Trophoblast cell (in vitro differentiated cells and primary cell): ENCODE measurements around the gene MIGA1.
"Not testable (repeated sequence)": the region's sequence is repeated elsewhere in the genome, so short reads cannot be mapped to it uniquely, and the experiment has no call there.

Experiments used
- DNase-seq, 2 donors: peaks; one replicate each; pipeline ENCODE4 v3.0.0-alpha.2; 2016
- H2AFZ ChIP-seq: 2 replicates; pipeline ENCODE4 v1.6.1; 2013; ENCODE audit warnings: low read length, moderate library complexity, mild to moderate bottlenecking; ENCODE audit not compliant: insufficient read depth, poor library complexity
- H2AK5ac ChIP-seq: 2 replicates; pipeline ENCODE4 v1.6.1; 2013; ENCODE audit warnings: mild to moderate bottlenecking, low read length
- H2BK120ac ChIP-seq: 2 replicates; pipeline ENCODE4 v1.6.1; 2013; ENCODE audit warnings: low read length, mild to moderate bottlenecking, moderate library complexity; ENCODE audit not compliant: insufficient read depth, poor library complexity
- H2BK12ac ChIP-seq: 2 replicates; pipeline ENCODE4 v1.6.1; 2013; ENCODE audit warnings: mild to moderate bottlenecking, low read length, moderate library complexity
- H2BK5ac ChIP-seq: 2 replicates; pipeline ENCODE4 v1.6.1; 2013; ENCODE audit warnings: low read length, low read depth, moderate library complexity, mild to moderate bottlenecking; ENCODE audit not compliant: poor library complexity
- H3K14ac ChIP-seq: 2 replicates; pipeline ENCODE4 v1.6.1; 2013; ENCODE audit warnings: mild to moderate bottlenecking, low read length
- H3K18ac ChIP-seq: 2 replicates; pipeline ENCODE4 v1.6.1; 2013; ENCODE audit warnings: mild to moderate bottlenecking, low read length
- H3K23ac ChIP-seq: 2 replicates; pipeline ENCODE4 v1.6.1; 2013; ENCODE audit warnings: low read length
- H3K27ac ChIP-seq: 2 replicates; pipeline ENCODE4 v1.5.1; 2013; ENCODE audit warnings: low read depth, mild to moderate bottlenecking, inconsistent platforms, low read length, moderate library complexity
- H3K27me3 ChIP-seq: 2 replicates; pipeline ENCODE4 v1.6.1; 2013; ENCODE audit warnings: inconsistent platforms, mild to moderate bottlenecking, low read length, moderate library complexity; ENCODE audit not compliant: insufficient read depth
- H3K36me3 ChIP-seq, 2 experiments: 1 replicate in 1 of 2; 2 replicates in 1 of 2; pipeline ENCODE4 v1.6.1; 2013; ENCODE audit warnings: low read length in 2 of 2, mild to moderate bottlenecking in 2 of 2, moderate library complexity in 1 of 2; ENCODE audit not compliant: insufficient read depth in 2 of 2, control insufficient read depth in 1 of 2
- H3K4ac ChIP-seq: 2 replicates; pipeline ENCODE4 v1.6.1; 2013; ENCODE audit warnings: low read depth, mild to moderate bottlenecking, low read length, moderate library complexity
- H3K4me1 ChIP-seq, 2 experiments: 1 replicate in 1 of 2; 2 replicates in 1 of 2; pipeline ENCODE4 v1.6.1; 2013; ENCODE audit warnings: low read length in 2 of 2, mild to moderate bottlenecking in 2 of 2, moderate library complexity in 1 of 2; ENCODE audit not compliant: insufficient read depth in 2 of 2, control insufficient read depth in 1 of 2
- H3K4me2 ChIP-seq: 2 replicates; pipeline ENCODE4 v1.6.1; 2013; ENCODE audit warnings: inconsistent platforms, mild to moderate bottlenecking, low read length, moderate library complexity
- H3K4me3 ChIP-seq: 2 replicates; pipeline ENCODE4 v1.5.1; 2013; ENCODE audit warnings: mild to moderate bottlenecking, low read depth, low read length, inconsistent platforms
- H3K79me1 ChIP-seq: one replicate; pipeline ENCODE4 v1.6.1; 2013; ENCODE audit warnings: low read length
- H3K79me2 ChIP-seq: 2 replicates; pipeline ENCODE4 v1.6.1; 2013; ENCODE audit warnings: low read length, mild to moderate bottlenecking; ENCODE audit not compliant: control insufficient read depth, insufficient read depth, poor library complexity
- H3K9ac ChIP-seq: 2 replicates; pipeline ENCODE4 v1.6.1; 2013; ENCODE audit warnings: mild to moderate bottlenecking, low read length
- H3K9me3 ChIP-seq: 2 replicates; pipeline ENCODE4 v1.6.1; 2013; ENCODE audit warnings: low read depth, mild to moderate bottlenecking, control low read depth, inconsistent platforms, low read length; ENCODE audit not compliant: insufficient read depth
- H4K12ac ChIP-seq: 2 replicates; pipeline ENCODE4 v1.6.1; 2013; ENCODE audit warnings: low read depth, mild to moderate bottlenecking, low read length, moderate library complexity
- H4K8ac ChIP-seq: 2 replicates; pipeline ENCODE4 v1.6.1; 2013; ENCODE audit warnings: low read depth, mild to moderate bottlenecking, low read length, moderate library complexity
- H4K91ac ChIP-seq: one replicate; pipeline ENCODE4 v1.6.1; 2013; ENCODE audit warnings: low read depth, mild to moderate bottlenecking, low read length, moderate library complexity
- WGBS: extraction: QIAGEN DNeasy Blood & Tissue Kit; methylation state at CpG from one replicate; pipeline ENCODE4 v1.1.7; 2013; ENCODE audit warnings: missing lambda C conversion rate; ENCODE audit not compliant: insufficient read length, insufficient coverage; ENCODE audit errors: extremely low coverage; 5-methylcytosine and 5-hydroxymethylcytosine counted together

MIGA1 gene

DNA sequence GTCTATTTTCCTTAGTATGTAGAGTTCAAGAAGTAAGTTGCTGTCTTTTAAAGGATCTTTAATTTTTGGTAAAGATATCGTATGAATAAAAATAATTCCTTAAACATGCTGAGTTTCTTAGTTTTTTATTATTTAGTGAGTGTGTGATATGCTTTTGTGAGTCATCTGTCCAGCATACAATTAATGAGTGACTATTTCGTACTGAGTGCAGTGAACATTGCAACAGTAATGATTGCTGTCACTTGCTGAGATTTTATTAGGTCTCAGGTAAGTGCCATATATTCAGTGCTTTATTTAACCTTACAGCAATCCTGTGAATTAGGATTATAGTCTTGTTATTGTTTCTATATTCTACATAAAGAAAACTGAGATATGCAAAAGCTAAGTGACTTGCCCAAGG lies 22.6 kb downstream of the MIGA1 start:
- DNase-seq, result no peak
- no peak overlapping the region for H3K18ac ChIP-seq
- H3K79me1 ChIP-seq, result no peaks in the 10 kb centered on the region

DNA sequence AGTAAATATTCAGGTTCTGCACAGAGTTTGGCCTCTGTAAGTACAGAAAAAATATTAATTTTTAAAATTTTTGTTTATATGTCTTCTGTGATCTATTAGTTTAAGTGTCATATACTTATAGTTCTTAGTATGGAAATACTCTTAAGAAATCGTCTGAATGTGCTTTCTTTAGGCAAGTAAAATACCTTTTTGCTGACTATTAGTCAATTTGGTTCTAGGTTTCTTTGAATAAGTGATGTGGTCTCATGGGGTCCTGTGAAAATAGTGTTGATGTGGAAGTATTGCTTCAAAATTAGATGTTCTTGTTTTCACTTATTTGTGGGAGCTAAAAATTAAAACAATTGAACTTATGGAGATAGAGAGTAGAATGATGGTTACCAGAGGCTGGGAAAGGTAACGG lies 23.9 kb downstream of the MIGA1 start:
- H2AFZ ChIP-seq, result no peak overlapping the region
- H4K12ac ChIP-seq, result no peak overlapping the region
- no peaks in the 10 kb centered on the region for H3K27me3 ChIP-seq
- no peak overlapping the region for H3K4ac ChIP-seq
- no peak overlapping the region for H2BK5ac ChIP-seq
- H2BK12ac ChIP-seq, result no peak overlapping the region
- no CpG with 5 or more reads among the region's 2 CpGs for WGBS
- H3K4me1 ChIP-seq, result no peaks in the 10 kb centered on the region
- DNase-seq, result no peak
- no peak overlapping the region for H4K91ac ChIP-seq
- no peak overlapping the region for H4K8ac ChIP-seq
- no peak overlapping the region for H3K9ac ChIP-seq
- no peak overlapping the region for H3K4me2 ChIP-seq
- H3K9me3 ChIP-seq, result no peaks in the 10 kb centered on the region
- peaks cover 6 to 11% of the 10 kb centered on the region in 2 experiments for H3K36me3 ChIP-seq
- no peak overlapping the region for H3K27ac ChIP-seq
- no peak overlapping the region for H3K4me3 ChIP-seq
- H2BK120ac ChIP-seq, result no peak overlapping the region
- no peak overlapping the region for H2AK5ac ChIP-seq
- no peak overlapping the region for H3K18ac ChIP-seq
- no peaks in the 10 kb centered on the region for H3K79me2 ChIP-seq
- no peak overlapping the region for H3K23ac ChIP-seq
- H3K14ac ChIP-seq, result no peak overlapping the region
- no peaks in the 10 kb centered on the region for H3K79me1 ChIP-seq

More for the DNA sequence above, 22.6 kb downstream of the MIGA1 start:
- no peak overlapping the region for H3K4ac ChIP-seq
- peaks cover under 1 to 4% of the 10 kb centered on the region in 2 experiments for H3K36me3 ChIP-seq
- no peak overlapping the region for H3K4me2 ChIP-seq
- H2BK5ac ChIP-seq, result no peak overlapping the region
- H3K4me1 ChIP-seq, result no peaks in the 10 kb centered on the region
- H4K12ac ChIP-seq, result no peak overlapping the region
- no peak overlapping the region for H2BK120ac ChIP-seq
- H2AK5ac ChIP-seq, result no peak overlapping the region
- H3K14ac ChIP-seq, result no peak overlapping the region
- no peaks in the 10 kb centered on the region for H3K79me2 ChIP-seq
- no CpG with 5 or more reads among the region's 2 CpGs for WGBS
- H4K8ac ChIP-seq, result no peak overlapping the region
- no peak overlapping the region for H3K4me3 ChIP-seq
- no peaks in the 10 kb centered on the region for H3K9me3 ChIP-seq
- no peaks in the 10 kb centered on the region for H3K27me3 ChIP-seq
- H2AFZ ChIP-seq, result no peak overlapping the region
- H3K9ac ChIP-seq, result no peak overlapping the region
- no peak overlapping the region for H2BK12ac ChIP-seq
- H3K27ac ChIP-seq, result no peak overlapping the region
- no peak overlapping the region for H4K91ac ChIP-seq
- H3K23ac ChIP-seq, result no peak overlapping the region

DNA sequence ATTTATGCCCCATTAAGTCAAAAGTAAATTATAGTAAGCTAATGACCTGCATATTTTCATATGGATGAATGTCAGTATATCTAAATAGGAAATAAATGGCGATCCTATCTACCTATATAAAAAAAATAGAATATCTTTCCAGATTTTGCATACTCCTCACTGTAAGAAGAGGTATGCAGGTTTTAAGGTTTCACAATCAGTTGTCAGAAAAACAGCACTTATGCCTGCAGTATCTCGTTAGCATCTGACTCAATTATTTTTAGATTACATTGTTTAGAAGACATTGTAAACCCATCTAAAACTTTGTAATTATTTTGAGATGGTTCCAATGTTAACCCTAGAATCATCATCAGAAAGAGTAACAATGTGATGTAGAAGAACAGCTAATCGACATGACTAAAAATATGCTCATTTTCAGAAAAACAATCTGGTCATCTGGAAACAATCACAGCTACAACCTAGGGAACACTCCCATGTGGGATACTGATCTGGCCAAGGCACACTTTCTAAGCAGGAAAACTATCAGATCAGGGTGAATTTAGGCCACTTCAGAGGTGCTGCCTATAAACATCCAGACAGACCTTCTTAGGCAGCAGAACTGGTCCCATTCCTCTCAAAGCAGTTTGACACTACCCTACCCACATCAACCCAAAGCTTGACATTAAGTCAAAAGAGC lies 30.5 kb downstream of the MIGA1 start:
- not testable (repeated sequence) for H3K9me3 ChIP-seq, H4K91ac ChIP-seq, H3K4me3 ChIP-seq, H2BK12ac ChIP-seq, H3K4me2 ChIP-seq, H3K14ac ChIP-seq, H3K23ac ChIP-seq, H3K18ac ChIP-seq, H2AFZ ChIP-seq, H3K4ac ChIP-seq, H3K27me3 ChIP-seq, H2AK5ac ChIP-seq, H3K9ac ChIP-seq, H4K8ac ChIP-seq, H2BK5ac ChIP-seq, H3K4me1 ChIP-seq, H3K79me1 ChIP-seq, H3K79me2 ChIP-seq, H2BK120ac ChIP-seq, DNase-seq, H3K27ac ChIP-seq, H4K12ac ChIP-seq
- no CpG with 5 or more reads among the region's 3 CpGs for WGBS
- H3K36me3 ChIP-seq, result peaks cover 9 to 15% of the 10 kb centered on the region in 2 experiments

DNA sequence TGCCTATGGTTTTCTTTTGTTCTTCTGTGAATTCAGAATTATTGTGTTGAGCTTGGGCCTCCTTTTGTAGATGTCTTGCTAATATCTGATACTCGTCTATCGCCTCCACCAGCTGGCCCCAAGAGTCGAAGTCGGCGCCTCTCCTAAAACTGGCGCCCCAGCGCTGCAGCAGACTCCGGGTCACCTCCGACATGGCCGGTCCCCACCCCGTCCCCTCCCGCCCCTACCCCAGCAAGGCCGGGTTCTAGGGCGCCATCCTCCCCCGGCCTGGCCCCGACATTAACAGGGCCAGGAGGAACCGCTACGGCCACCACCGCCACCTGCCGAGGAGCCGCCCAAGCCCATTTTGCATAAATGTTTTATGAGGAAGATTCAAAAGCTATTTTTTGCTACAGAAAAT lies 32.1 kb downstream of the MIGA1 start:
- not testable (repeated sequence) for H3K27ac ChIP-seq, H3K4me3 ChIP-seq, H3K4ac ChIP-seq, H3K27me3 ChIP-seq, H2AFZ ChIP-seq, H3K23ac ChIP-seq, H3K9ac ChIP-seq, H2BK120ac ChIP-seq, H4K8ac ChIP-seq, H3K14ac ChIP-seq, H3K79me1 ChIP-seq, H2AK5ac ChIP-seq, H2BK12ac ChIP-seq, DNase-seq, H4K12ac ChIP-seq, H3K9me3 ChIP-seq, H3K18ac ChIP-seq, H4K91ac ChIP-seq, H3K4me2 ChIP-seq, H2BK5ac ChIP-seq, H3K79me2 ChIP-seq, H3K4me1 ChIP-seq
- peaks cover 9 to 17% of the 10 kb centered on the region in 2 experiments for H3K36me3 ChIP-seq
- WGBS, result no CpG with 5 or more reads among the region's 21 CpGs
